HFFc6 (cell line): ENCODE results near the gene KDM4C. TPM values are rescaled to one million over a fixed set of nuclear protein-coding genes. Genes with fewer than 3 reads are reported as not detected.

ENCODE experiments used
- DNase-seq: peaks from one replicate; pipeline ENCODE4 v3.0.0-alpha.2; 2018
- H3K27ac Mint-ChIP-seq: 2 replicates; pipeline ENCODE4 v1.8.0; 2020; ENCODE audit warnings: mild to moderate bottlenecking, mixed read lengths
- H3K27me3 Mint-ChIP-seq: 2 replicates; pipeline ENCODE4 v1.8.0; 2021; ENCODE audit warnings: mild to moderate bottlenecking, moderate library complexity, mixed read lengths; ENCODE audit not compliant: insufficient read depth
- H3K36me3 Mint-ChIP-seq: 2 replicates; pipeline ENCODE4 v1.8.0; 2021; ENCODE audit warnings: low read depth, mixed read lengths
- H3K4me1 Mint-ChIP-seq: 2 replicates; pipeline ENCODE4 v1.8.0; 2020; ENCODE audit warnings: low read depth, mixed read lengths
- H3K4me3 Mint-ChIP-seq: 2 replicates; pipeline ENCODE4 v1.8.0; 2020; ENCODE audit warnings: mild to moderate bottlenecking, moderate library complexity, mixed read lengths
- H3K9me3 Mint-ChIP-seq: 2 replicates; pipeline ENCODE4 v1.8.0; 2020; ENCODE audit warnings: mild to moderate bottlenecking, mixed read lengths
- total RNA-seq, 6 experiments: library from RNA; stranded (reverse); fragmentation: NEBNext Ultra II Directional; extraction: Animal tissue kit (Norgen Biotek cat#: 25700); gene quantifications; 2 replicates in 1 of 6; 3 replicates in 5 of 6; pipeline ENCODE4 v1.2.3, GENCODE V29; 2021
- TF ChIP-seq, protein P1 (sequence below): fragments of 200-600 bp; sonication (generic); IDR thresholded peaks from 2 replicates; pipeline ENCODE4 v1.5.0; 2021; ENCODE audit warnings: antibody characterized with exemption, mild to moderate bottlenecking

Gene KDM4C
- total RNA-seq, 6 experiments from 2014 or later = 9.1 to 12.0 (median 11.1) TPM

DNA sequence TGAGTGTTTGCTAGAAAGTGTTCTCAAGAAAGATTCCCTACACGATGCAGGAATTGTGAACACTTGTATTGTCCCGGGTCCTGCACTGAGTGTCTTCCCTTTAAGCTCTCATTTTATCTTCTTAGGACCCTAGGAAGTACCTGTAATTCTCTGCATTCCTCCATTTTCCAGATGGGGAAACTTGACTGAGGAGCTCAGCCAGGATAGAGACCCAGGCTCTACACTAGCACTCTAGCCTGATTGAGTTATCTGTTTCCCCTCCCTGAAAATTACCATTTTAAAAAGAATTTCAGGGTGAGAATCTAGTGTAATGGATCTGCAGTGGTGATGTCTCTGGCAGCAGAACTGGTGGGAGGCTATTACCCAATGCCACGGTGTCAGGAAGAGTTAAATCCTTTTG lies 453.9 kb downstream of the KDM4C start:
- Mint-ChIP-seq H3K27ac (no peak overlapping the region), H3K27me3 (peaks cover 5% of the 10 kb centered on the region; the same call in 1 of the 2 replicates), H3K4me3 (peak overlapping the region; percentile 46; the same call in 1 of the 2 replicates), H3K9me3 (no peaks in the 10 kb centered on the region), H3K4me1 (no peaks in the 10 kb centered on the region; the same call in 1 of the 2 replicates), H3K36me3 (no peaks in the 10 kb centered on the region)
- DNase-seq = no peak
- TF ChIP-seq, protein P1, sequence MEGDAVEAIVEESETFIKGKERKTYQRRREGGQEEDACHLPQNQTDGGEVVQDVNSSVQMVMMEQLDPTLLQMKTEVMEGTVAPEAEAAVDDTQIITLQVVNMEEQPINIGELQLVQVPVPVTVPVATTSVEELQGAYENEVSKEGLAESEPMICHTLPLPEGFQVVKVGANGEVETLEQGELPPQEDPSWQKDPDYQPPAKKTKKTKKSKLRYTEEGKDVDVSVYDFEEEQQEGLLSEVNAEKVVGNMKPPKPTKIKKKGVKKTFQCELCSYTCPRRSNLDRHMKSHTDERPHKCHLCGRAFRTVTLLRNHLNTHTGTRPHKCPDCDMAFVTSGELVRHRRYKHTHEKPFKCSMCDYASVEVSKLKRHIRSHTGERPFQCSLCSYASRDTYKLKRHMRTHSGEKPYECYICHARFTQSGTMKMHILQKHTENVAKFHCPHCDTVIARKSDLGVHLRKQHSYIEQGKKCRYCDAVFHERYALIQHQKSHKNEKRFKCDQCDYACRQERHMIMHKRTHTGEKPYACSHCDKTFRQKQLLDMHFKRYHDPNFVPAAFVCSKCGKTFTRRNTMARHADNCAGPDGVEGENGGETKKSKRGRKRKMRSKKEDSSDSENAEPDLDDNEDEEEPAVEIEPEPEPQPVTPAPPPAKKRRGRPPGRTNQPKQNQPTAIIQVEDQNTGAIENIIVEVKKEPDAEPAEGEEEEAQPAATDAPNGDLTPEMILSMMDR = no peak

DNA sequence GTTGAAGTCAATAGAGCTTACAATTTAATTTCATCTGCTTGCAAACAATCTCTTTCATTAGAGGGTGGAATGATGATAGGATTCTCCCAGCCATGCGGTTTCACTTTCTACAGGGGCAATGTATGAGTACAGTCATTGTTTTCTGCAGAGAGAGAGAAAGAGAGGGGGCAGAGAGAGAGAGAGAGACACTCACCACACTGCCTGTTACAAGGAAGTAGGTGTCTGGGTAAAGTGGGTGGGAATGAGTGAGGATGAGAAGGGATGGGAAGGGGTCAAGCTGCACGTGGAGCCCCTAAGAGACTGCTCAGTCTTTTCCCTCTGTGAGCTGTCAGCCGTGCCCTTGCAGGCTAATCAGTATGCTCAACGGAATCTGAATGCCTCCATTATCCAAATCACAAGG lies 454.3 kb downstream of the KDM4C start:
- TF ChIP-seq, protein P1 = no peak
- no peaks in the 10 kb centered on the region; the same call in 1 of the 2 replicates for H3K4me1 Mint-ChIP-seq
- no peak for DNase-seq
- no peak overlapping the region for H3K27ac Mint-ChIP-seq
- no peaks in the 10 kb centered on the region for H3K36me3 Mint-ChIP-seq
- H3K9me3 Mint-ChIP-seq = no peaks in the 10 kb centered on the region
- peak overlapping the region; percentile 46; the same call in 1 of the 2 replicates for H3K4me3 Mint-ChIP-seq
- peaks cover 5% of the 10 kb centered on the region; the same call in 1 of the 2 replicates for H3K27me3 Mint-ChIP-seq

DNA sequence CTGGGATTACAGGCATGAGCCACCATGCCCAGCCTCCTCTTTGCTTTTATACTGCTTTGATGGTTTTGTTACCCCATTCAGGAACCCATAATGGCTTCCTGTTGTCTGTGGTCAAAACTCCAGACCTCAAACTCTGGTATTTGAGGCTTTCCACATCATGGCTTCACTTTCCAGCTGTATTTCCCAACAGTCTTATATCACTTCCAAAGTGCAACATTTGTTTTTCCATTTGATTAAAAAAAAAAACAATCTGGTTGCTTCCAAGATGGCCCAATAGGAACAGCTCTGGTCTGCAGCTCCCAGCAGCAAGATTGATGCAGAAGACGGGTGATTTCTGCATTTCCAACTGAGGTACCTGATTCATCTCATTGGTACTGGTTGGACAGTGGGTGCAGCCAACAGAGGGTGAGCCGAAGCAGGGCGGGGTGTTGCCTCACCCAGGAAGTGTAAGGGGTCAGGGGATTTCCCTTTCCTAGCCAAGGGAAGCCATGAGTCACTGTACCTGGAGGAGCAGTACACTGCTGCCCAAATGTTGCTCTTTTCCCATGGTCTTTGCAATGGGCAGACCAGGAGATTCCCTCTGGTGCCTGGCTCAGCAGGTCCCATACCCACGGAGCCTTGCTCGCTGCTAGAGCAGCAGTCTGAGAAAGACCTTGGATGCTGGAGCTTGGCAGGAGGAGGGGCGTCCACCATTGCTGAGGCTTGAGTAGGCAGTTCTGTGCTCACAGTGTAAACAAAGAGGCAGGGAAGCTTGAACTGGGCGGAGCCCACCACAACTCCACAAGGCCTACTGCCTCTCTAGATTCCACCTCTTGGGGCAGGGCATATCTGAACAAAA lies 458.4 kb downstream of the KDM4C start:
- no peak overlapping the region for H3K27ac Mint-ChIP-seq
- DNase-seq = no peak
- H3K36me3 Mint-ChIP-seq = no peaks in the 10 kb centered on the region
- TF ChIP-seq, protein P1 = no peak
- H3K4me3 Mint-ChIP-seq = no peak overlapping the region
- H3K9me3 Mint-ChIP-seq = no peaks in the 10 kb centered on the region
- H3K27me3 Mint-ChIP-seq = peaks cover 3% of the 10 kb centered on the region; the same call in 1 of the 2 replicates
- no peaks in the 10 kb centered on the region; the same call in 1 of the 2 replicates for H3K4me1 Mint-ChIP-seq

DNA sequence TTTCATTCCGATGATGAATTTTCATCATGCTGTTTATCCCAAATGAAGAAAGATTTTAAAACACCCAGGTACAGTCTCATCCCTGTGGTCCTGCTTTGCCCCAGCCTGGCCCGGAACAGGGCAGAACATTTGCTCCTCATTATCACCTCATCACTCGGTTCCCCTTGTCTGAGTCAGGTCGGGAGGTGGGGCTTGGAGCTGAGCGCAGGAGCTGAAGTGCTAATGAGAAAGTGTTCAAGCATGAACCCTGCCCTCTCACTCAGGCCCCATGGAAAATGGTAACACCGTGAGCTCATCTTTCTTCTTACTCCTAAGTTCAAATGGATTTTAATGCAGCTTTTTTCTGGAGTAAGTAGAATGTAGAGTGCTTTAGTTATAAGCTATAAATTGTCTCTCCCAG lies 466.2 kb downstream of the KDM4C start:
- Mint-ChIP-seq H3K4me1 (no peaks in the 10 kb centered on the region), H3K27ac (no peak overlapping the region), H3K9me3 (no peaks in the 10 kb centered on the region), H3K27me3 (peaks cover 8% of the 10 kb centered on the region), H3K4me3 (no peak overlapping the region), H3K36me3 (no peaks in the 10 kb centered on the region)
- TF ChIP-seq, protein P1 = no peak
- DNase-seq = no peak

Other genes with a start within 250 kb of the KDM4C start
- under 1 TPM; 0.12 to 0.41 (median 0.23) TPM for gene GLDC, start 112.2 kb upstream of the KDM4C start, total RNA-seq